Hepatocyte (in vitro differentiated cells): Measurements from ENCODE around the gene CHCHD6. TPM values are rescaled to one million over a fixed set of nuclear protein-coding genes. Genes with fewer than 3 reads are reported as not detected.

Experiments used
- DNase-seq: peaks from one replicate; pipeline ENCODE4 v3.0.0-alpha.2; 2016; ENCODE audit warnings: low spot score
- H2AFZ ChIP-seq: fragments of 200-600 bp; sonication (generic); 2 replicates; pipeline ENCODE4 v1.6.0; 2016; ENCODE audit warnings: antibody characterized with exemption, mild to moderate bottlenecking
- H3K27ac ChIP-seq: fragments of 200-600 bp; sonication (generic); 2 replicates; pipeline ENCODE4 v1.5.1; 2016; ENCODE audit warnings: mild to moderate bottlenecking
- H3K27me3 ChIP-seq: fragments of 200-600 bp; sonication (generic); 2 replicates; pipeline ENCODE4 v1.6.1; 2016
- H3K36me3 ChIP-seq: fragments of 200-600 bp; sonication (generic); replicated peaks from 2 replicates; pipeline ENCODE4 v1.5.1; 2016; ENCODE audit warnings: low read depth; ENCODE audit not compliant: insufficient read depth
- H3K4me1 ChIP-seq: fragments of 200-600 bp; sonication (generic); 2 replicates; pipeline ENCODE4 v1.5.1; 2016; ENCODE audit warnings: mild to moderate bottlenecking, moderate library complexity; ENCODE audit not compliant: insufficient read depth
- H3K4me2 ChIP-seq: fragments of 200-600 bp; sonication (generic); 2 replicates; pipeline ENCODE4 v1.6.0; 2016
- H3K4me3 ChIP-seq: fragments of 200-600 bp; sonication (generic); 2 replicates; pipeline ENCODE4 v1.5.1; 2016; ENCODE audit warnings: mild to moderate bottlenecking
- H3K79me2 ChIP-seq: fragments of 200-600 bp; sonication (generic); 2 replicates; pipeline ENCODE4 v1.6.0; 2017; ENCODE audit warnings: mild to moderate bottlenecking
- H3K9me2 ChIP-seq: fragments of 200-600 bp; sonication (generic); replicated peaks from 2 replicates; pipeline ENCODE4 v1.6.0; 2017; ENCODE audit warnings: mild to moderate bottlenecking; ENCODE audit not compliant: insufficient read depth
- H3K9me3 ChIP-seq: fragments of 200-600 bp; sonication (generic); 2 replicates; pipeline ENCODE4 v1.5.1; 2016; ENCODE audit warnings: low read depth, mild to moderate bottlenecking
- H4K20me1 ChIP-seq: fragments of 200-600 bp; sonication (generic); 2 replicates; pipeline ENCODE4 v1.6.0; 2016; ENCODE audit warnings: mild to moderate bottlenecking; ENCODE audit not compliant: insufficient read depth, poor library complexity, severe bottlenecking
- CTCF ChIP-seq: fragments of 200-600 bp; sonication (generic); IDR thresholded peaks from 2 replicates; pipeline ENCODE4 v1.5.1; 2016; ENCODE audit warnings: antibody characterized with exemption, mild to moderate bottlenecking; ENCODE audit not compliant: poor library complexity
- EZH2 ChIP-seq: fragments of 200-600 bp; sonication (generic); IDR thresholded peaks from 2 replicates; pipeline ENCODE4 v1.6.1; 2016; ENCODE audit warnings: antibody characterized with exemption, mild to moderate bottlenecking, borderline replicate concordance
- EZH2phosphoT487 ChIP-seq: fragments of 200-600 bp; sonication (generic); IDR thresholded peaks from one replicate; pipeline ENCODE4 v1.6.1; 2018; ENCODE audit warnings: antibody characterized with exemption, mild to moderate bottlenecking, low read depth, moderate library complexity; ENCODE audit not compliant: unreplicated experiment, severe bottlenecking
- WGBS: methylation state at CpG from one replicate; pipeline ENCODE4 v1.1.6; 2016; ENCODE audit warnings: low lambda C conversion rate; ENCODE audit errors: missing lambda C conversion rate; 5-methylcytosine and 5-hydroxymethylcytosine counted together
- polyA plus RNA-seq: library from polyadenylated mRNA; unstranded; fragments of >200 nt; fragmentation: Nextera tagmentation; extraction: Ambion mirVana; gene quantifications from 2 replicates; pipeline ENCODE4 v1.2.1, GENCODE V29; 2016
- total RNA-seq: library from RNA; depleted of rRNA; stranded (reverse); fragments of >200 nt; gene quantifications from 2 replicates; pipeline ENCODE4 v1.2.3, GENCODE V29; 2014

CHCHD6 gene
- total and polyA plus RNA-seq, 2 experiments from 2014 or later = 13.8 to 19.7 TPM

- Histone ChIP-seq H3K27ac (no peak overlapping the region), H3K79me2 (no peaks in the 10 kb centered on the region), H3K36me3 (no peaks in the 10 kb centered on the region), H2AFZ (no peak overlapping the region), H3K4me2 (no peak overlapping the region), H3K4me3 (no peak overlapping the region), H4K20me1 (no peaks in the 10 kb centered on the region), H3K27me3 (no peaks in the 10 kb centered on the region), H3K4me1 (no peaks in the 10 kb centered on the region), H3K9me2 (no peaks in the 10 kb centered on the region), H3K9me3 (no peaks in the 10 kb centered on the region)
- no peak for TF ChIP-seq EZH2
- no peak for TF ChIP-seq EZH2phosphoT487
- no peak for TF ChIP-seq CTCF
- no peak for DNase-seq
- 77% methylated on average over 1 of the region's 1 CpG for WGBS
Measured at GRCh38 chr3:126896067-126896441, 192.0 kb downstream of the CHCHD6 start.

- DNase-seq = no peak
- Histone ChIP-seq H3K36me3 (no peaks in the 10 kb centered on the region), H3K4me1 (no peaks in the 10 kb centered on the region), H3K4me2 (no peak overlapping the region), H3K9me3 (no peaks in the 10 kb centered on the region), H3K27ac (no peak overlapping the region), H3K27me3 (no peaks in the 10 kb centered on the region), H2AFZ (no peak overlapping the region), H3K9me2 (no peaks in the 10 kb centered on the region), H4K20me1 (no peaks in the 10 kb centered on the region), H3K4me3 (no peak overlapping the region), H3K79me2 (no peaks in the 10 kb centered on the region)
- WGBS = 97% methylated on average over 6 of the region's 6 CpGs
- TF ChIP-seq EZH2phosphoT487 (no peak), CTCF (no peak), EZH2 (no peak)
Measured at GRCh38 chr3:126896968-126897367, 192.9 kb downstream of the CHCHD6 start.

- WGBS = 88% methylated on average over 7 of the region's 7 CpGs
- DNase-seq = no peak
- Histone ChIP-seq H3K79me2 (no peaks in the 10 kb centered on the region), H3K4me2 (no peak overlapping the region), H3K36me3 (no peaks in the 10 kb centered on the region), H3K4me1 (no peaks in the 10 kb centered on the region), H2AFZ (no peak overlapping the region), H3K27ac (no peak overlapping the region), H3K4me3 (no peak overlapping the region), H4K20me1 (no peaks in the 10 kb centered on the region), H3K27me3 (no peaks in the 10 kb centered on the region), H3K9me3 (no peaks in the 10 kb centered on the region), H3K9me2 (no peaks in the 10 kb centered on the region)
- TF ChIP-seq EZH2 = no peak
- no peak for TF ChIP-seq CTCF
- no peak for TF ChIP-seq EZH2phosphoT487
Measured at GRCh38 chr3:126897943-126898342, 193.9 kb downstream of the CHCHD6 start.

GRCh38 chr3:126900859-126901540 is 197.0 kb downstream of the CHCHD6 start:
- H3K36me3 ChIP-seq = no peaks in the 10 kb centered on the region

More at GRCh38 chr3:126900859-126901540, 197.0 kb downstream of the CHCHD6 start:
- Histone ChIP-seq H3K9me2 (no peaks in the 10 kb centered on the region), H3K4me2 (no peak overlapping the region), H3K4me3 (no peak overlapping the region), H3K79me2 (no peaks in the 10 kb centered on the region), H3K9me3 (no peaks in the 10 kb centered on the region), H2AFZ (no peak overlapping the region), H3K27me3 (no peaks in the 10 kb centered on the region), H3K27ac (no peak overlapping the region), H4K20me1 (no peaks in the 10 kb centered on the region), H3K4me1 (no peaks in the 10 kb centered on the region)
- DNase-seq = no peak
- no peak for TF ChIP-seq CTCF
- no peak for TF ChIP-seq EZH2phosphoT487
- no peak for TF ChIP-seq EZH2
- 98% methylated on average over 10 of the region's 10 CpGs for WGBS
